H1 (cell line): ENCODE results near the gene ATG9B. TPM values are rescaled to one million over a fixed set of nuclear protein-coding genes. Genes with fewer than 3 reads are reported as not detected.

ENCODE experiments used
- ASH2L ChIP-seq: fragments of 200-600, 300-600 bp; sonication (generic); IDR thresholded peaks from one replicate; pipeline ENCODE4 v1.7.1; 2017; ENCODE audit warnings: low read length
- CREB1 ChIP-seq: IDR thresholded peaks from 2 replicates; pipeline ENCODE4 v1.6.1; 2012; ENCODE audit warnings: inconsistent platforms
- EGR1 ChIP-seq: IDR thresholded peaks from 2 replicates; pipeline ENCODE4 v1.6.1; 2011; ENCODE audit warnings: low read depth, low read length, borderline replicate concordance
- PHF8 ChIP-seq: fragments of 200-600 bp; sonication (generic); conservative IDR thresholded peaks from 2 replicates; pipeline ENCODE4 v1.7.1; 2012; ENCODE audit warnings: low read depth, mild to moderate bottlenecking, inconsistent platforms, low read length, moderate library complexity
- SIN3A ChIP-seq, 2 experiments: IDR thresholded peaks in 1 of 2; conservative IDR thresholded peaks in 1 of 2; 2 replicates each; pipeline ENCODE4 v1.6.1; 2011 to 2012; ENCODE audit warnings: low read length in 2 of 2, improper control_type of control experiment in 1 of 2, low read depth in 1 of 2, mild to moderate bottlenecking in 1 of 2
- SP2 ChIP-seq: IDR thresholded peaks from 2 replicates; pipeline ENCODE4 v1.6.1; 2012; ENCODE audit warnings: mild to moderate bottlenecking, low read length, inconsistent platforms
- SRF ChIP-seq: IDR thresholded peaks from 2 replicates; pipeline ENCODE4 v1.6.1; 2011; ENCODE audit warnings: mild to moderate bottlenecking, low read depth, low read length, moderate library complexity
- polyA plus RNA-seq, 7 experiments: library from polyadenylated mRNA; depleted of rRNA in 3 of 7; stranded (reverse) in 5 of 7; unstranded in 2 of 7; fragments of >200 nt in 5 of 7; fragments of 200-250 nt in 2 of 7; gene quantifications; 1 replicate in 5 of 7; 2 replicates in 1 of 7; 4 replicates in 1 of 7; pipeline versions ENCODE4 v1.2.1 to v1.2.3, GENCODE V29; 2011 to 2013; ENCODE audit warnings: missing spikeins in 2 of 7, mixed read lengths in 2 of 7
- total RNA-seq: library from RNA; stranded (reverse); fragmentation: NEBNext Ultra II Directional; extraction: Animal tissue kit (Norgen Biotek cat#: 25700); gene quantifications from 2 replicates; pipeline ENCODE4 v1.2.1, GENCODE V29; 2021
- TF ChIP-seq, protein P1 (sequence below): fragments of 300-600 bp; sonication (generic); IDR thresholded peaks from 2 replicates; pipeline ENCODE4 v1.7.1; 2012; ENCODE audit warnings: low read length, moderate library complexity, mild to moderate bottlenecking, inconsistent platforms; ENCODE audit not compliant: insufficient replicate concordance
- TF ChIP-seq, protein P2 (sequence below): IDR thresholded peaks from 2 replicates; pipeline ENCODE4 v1.6.1; 2011; ENCODE audit warnings: low read length, improper control_type of control experiment

The ATG9B gene
- total and polyA plus RNA-seq, 2 of the 8 experiments (the other 6 are each of a cell fraction or from before 2014, with no cell fraction given) = 1.4 to 2.3 TPM

DNA sequence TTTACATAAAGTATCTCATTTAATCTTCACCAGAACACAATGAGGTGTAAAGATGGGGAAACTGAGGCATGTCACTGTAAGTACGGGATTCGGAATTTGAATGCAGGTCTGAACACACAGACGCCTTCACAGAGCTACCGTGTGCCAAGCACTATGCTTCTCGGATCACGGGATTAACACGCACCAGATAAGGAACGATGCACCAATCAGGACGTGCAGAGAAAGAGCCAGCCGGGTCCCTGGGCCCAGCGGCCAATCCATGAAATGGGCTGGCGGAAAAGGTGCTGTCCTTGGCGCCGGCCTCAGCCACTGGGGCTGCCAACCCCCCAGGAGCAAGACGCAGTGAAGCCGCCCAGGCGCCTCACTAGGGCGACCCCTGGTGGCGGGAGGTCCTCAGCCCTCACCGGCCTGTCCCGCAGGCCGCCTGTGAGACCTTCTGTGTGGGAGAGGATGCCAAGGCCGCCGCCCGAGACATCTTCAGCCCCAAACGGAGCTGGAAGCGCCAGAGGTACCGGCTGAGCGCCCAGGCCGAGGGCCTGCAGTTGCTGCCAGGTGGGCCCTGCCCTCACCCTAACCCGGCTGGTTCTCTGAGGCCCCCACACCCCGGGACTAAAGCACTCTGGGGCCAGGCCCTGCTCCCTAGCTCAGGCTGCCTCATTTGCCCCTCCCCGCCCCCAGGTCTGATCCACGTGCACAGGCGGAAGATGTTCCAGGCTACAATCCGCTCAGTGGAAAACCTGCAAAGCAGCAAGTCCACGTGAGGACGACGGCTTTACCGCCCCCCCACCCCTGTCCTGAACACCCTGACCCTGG is 15.6 kb downstream of the ATG9B start (continued):
- no peak for TF ChIP-seq SIN3A (conservative IDR thresholded peaks at IDR 0.05 in 1 of 2, IDR thresholded peaks at IDR 0.05 in 1 of 2; ENCODE audit: low read depth in 1 of 2, low read length in 2 of 2)
- TF ChIP-seq, protein P1, sequence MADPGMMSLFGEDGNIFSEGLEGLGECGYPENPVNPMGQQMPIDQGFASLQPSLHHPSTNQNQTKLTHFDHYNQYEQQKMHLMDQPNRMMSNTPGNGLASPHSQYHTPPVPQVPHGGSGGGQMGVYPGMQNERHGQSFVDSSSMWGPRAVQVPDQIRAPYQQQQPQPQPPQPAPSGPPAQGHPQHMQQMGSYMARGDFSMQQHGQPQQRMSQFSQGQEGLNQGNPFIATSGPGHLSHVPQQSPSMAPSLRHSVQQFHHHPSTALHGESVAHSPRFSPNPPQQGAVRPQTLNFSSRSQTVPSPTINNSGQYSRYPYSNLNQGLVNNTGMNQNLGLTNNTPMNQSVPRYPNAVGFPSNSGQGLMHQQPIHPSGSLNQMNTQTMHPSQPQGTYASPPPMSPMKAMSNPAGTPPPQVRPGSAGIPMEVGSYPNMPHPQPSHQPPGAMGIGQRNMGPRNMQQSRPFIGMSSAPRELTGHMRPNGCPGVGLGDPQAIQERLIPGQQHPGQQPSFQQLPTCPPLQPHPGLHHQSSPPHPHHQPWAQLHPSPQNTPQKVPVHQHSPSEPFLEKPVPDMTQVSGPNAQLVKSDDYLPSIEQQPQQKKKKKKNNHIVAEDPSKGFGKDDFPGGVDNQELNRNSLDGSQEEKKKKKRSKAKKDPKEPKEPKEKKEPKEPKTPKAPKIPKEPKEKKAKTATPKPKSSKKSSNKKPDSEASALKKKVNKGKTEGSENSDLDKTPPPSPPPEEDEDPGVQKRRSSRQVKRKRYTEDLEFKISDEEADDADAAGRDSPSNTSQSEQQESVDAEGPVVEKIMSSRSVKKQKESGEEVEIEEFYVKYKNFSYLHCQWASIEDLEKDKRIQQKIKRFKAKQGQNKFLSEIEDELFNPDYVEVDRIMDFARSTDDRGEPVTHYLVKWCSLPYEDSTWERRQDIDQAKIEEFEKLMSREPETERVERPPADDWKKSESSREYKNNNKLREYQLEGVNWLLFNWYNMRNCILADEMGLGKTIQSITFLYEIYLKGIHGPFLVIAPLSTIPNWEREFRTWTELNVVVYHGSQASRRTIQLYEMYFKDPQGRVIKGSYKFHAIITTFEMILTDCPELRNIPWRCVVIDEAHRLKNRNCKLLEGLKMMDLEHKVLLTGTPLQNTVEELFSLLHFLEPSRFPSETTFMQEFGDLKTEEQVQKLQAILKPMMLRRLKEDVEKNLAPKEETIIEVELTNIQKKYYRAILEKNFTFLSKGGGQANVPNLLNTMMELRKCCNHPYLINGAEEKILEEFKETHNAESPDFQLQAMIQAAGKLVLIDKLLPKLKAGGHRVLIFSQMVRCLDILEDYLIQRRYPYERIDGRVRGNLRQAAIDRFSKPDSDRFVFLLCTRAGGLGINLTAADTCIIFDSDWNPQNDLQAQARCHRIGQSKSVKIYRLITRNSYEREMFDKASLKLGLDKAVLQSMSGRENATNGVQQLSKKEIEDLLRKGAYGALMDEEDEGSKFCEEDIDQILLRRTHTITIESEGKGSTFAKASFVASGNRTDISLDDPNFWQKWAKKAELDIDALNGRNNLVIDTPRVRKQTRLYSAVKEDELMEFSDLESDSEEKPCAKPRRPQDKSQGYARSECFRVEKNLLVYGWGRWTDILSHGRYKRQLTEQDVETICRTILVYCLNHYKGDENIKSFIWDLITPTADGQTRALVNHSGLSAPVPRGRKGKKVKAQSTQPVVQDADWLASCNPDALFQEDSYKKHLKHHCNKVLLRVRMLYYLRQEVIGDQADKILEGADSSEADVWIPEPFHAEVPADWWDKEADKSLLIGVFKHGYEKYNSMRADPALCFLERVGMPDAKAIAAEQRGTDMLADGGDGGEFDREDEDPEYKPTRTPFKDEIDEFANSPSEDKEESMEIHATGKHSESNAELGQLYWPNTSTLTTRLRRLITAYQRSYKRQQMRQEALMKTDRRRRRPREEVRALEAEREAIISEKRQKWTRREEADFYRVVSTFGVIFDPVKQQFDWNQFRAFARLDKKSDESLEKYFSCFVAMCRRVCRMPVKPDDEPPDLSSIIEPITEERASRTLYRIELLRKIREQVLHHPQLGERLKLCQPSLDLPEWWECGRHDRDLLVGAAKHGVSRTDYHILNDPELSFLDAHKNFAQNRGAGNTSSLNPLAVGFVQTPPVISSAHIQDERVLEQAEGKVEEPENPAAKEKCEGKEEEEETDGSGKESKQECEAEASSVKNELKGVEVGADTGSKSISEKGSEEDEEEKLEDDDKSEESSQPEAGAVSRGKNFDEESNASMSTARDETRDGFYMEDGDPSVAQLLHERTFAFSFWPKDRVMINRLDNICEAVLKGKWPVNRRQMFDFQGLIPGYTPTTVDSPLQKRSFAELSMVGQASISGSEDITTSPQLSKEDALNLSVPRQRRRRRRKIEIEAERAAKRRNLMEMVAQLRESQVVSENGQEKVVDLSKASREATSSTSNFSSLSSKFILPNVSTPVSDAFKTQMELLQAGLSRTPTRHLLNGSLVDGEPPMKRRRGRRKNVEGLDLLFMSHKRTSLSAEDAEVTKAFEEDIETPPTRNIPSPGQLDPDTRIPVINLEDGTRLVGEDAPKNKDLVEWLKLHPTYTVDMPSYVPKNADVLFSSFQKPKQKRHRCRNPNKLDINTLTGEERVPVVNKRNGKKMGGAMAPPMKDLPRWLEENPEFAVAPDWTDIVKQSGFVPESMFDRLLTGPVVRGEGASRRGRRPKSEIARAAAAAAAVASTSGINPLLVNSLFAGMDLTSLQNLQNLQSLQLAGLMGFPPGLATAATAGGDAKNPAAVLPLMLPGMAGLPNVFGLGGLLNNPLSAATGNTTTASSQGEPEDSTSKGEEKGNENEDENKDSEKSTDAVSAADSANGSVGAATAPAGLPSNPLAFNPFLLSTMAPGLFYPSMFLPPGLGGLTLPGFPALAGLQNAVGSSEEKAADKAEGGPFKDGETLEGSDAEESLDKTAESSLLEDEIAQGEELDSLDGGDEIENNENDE = no peak
- no peak for TF ChIP-seq EGR1
- peak; percentile 25; the same call in 1 of the 2 replicates for TF ChIP-seq SP2
- TF ChIP-seq, protein P2, sequence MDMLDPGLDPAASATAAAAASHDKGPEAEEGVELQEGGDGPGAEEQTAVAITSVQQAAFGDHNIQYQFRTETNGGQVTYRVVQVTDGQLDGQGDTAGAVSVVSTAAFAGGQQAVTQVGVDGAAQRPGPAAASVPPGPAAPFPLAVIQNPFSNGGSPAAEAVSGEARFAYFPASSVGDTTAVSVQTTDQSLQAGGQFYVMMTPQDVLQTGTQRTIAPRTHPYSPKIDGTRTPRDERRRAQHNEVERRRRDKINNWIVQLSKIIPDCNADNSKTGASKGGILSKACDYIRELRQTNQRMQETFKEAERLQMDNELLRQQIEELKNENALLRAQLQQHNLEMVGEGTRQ = no peak
- TF ChIP-seq ASH2L = peak; percentile 36
- TF ChIP-seq SRF = no peak
- no peak for TF ChIP-seq CREB1
- TF ChIP-seq PHF8 = no peak
